ENCODE measurements around the gene SIK3. TPM values are rescaled to one million over a fixed set of nuclear protein-coding genes. Genes with fewer than 3 reads are reported as not detected.
A peak's percentile ranks its signal among the peaks of the same experiment; 100 is the strongest.
"Not testable (repeated sequence)": the region's sequence is repeated elsewhere in the genome, so short reads cannot be mapped to it uniquely, and the experiment has no call there.

SIK3 gene
- total RNA-seq (2014; rRNA removed; shearing (Covaris generic)) = 8.6 and 10.0 TPM in 2 replicates

GRCh38 chr11:117098269-117099232, at the start of gene SIK3:
Gene SIK3, minus strand, starts transcription at chr11:117098428. Its CDS starts 13 bp downstream, at chr11:117098415.
- DNase-seq (ENCODE audit: low spot score) = peak; percentile 92

GRCh38 chr11:117146521-117146920, 48.3 kb upstream of the SIK3 start:
- no peak for DNase-seq (ENCODE audit: low spot score)

DNA sequence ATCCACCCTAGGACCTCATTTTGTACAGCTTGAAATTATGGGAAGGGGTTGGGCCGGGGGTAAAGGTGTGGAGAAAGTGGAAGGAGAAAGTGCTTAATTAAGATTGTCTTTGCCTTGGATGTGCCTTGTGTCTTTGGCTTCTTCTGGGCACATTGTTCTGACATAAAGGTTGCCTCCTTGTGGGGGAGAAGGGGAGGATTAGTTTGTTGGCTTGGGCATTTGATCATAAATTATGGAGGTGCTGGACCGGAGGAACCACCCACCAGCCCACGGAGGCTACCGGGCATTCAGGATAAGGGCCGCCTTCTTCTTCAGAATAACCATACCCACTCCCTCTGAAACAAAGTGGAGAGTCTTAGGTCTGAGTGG, 47.1 kb upstream of the SIK3 start:
- DNase-seq (ENCODE audit: low spot score) = peak; percentile 74

DNA sequence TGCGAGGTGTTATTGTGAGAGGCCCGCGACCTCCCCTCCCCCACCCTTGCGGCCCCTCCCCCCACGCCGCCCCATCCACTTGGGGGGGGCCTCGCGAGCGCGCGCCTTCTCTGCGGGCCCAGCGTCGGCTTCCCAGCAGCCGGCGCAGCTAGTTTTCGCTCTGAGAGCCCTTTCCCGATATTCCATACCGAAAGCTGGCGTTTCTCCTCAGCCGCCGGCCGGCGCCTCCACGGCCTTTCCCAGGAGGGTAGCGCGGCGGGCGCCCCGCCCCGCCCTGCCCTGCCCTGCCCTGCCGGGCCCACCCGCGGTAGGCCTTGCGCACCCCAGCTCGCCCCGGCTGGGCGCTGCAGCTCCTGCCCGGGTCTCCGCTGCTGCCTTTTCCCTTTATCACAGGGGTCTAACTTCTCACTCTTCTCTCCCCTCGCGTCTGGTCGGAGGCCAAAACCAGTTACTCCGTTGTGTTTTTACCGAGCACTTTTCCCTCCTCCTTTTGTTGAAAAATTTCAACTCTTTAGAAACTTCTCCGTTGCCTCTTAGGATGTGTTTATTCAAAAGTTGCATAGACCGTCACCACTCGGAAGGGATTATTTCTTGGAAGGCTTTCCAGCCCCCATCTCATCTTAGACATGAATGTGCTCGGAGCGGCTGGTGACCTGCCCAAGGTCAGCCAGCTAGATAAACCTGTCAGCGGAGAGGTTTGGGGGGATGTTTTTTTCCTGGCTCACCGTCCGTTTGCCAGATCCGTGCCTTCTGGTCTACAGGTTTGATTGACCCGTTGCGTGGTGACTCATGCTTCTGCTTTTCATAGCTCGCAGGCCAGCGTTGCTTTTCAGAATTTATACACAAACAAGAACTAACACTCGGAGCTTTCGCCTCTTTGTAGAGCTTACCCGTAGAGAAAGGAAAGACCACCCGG, 46.5 kb upstream of the SIK3 start:
- peak; percentile 78 for DNase-seq (ENCODE audit: low spot score)

GRCh38 chr11:117143871-117144476, 45.7 kb upstream of the SIK3 start, which contains the start of gene PAFAH1B2:
Gene PAFAH1B2, plus strand, starts transcription at chr11:117144287. Its CDS starts 8,161 bp downstream, at chr11:117152448.
- peak; percentile 98 for DNase-seq (ENCODE audit: low spot score)

DNA sequence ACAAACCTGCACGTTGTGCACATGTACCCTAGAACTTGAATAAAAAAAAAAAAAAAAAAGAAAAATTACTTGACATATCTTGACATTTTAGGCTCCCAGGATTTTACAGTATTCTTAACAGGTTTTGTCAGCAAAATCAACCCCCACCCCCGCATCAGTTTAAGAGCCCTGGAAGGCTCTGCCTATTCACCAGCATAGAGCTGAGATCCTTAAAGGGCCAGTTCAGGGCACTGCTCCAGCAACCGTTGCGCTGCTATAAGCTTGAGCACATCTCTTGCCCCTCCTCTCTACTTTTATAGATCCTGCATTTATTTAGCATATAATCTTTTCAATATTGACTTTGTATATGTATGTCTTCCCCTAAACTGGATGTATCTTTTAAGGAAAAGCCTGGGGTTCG, 45.2 kb upstream of the SIK3 start:
- DNase-seq (ENCODE audit: low spot score) = peak; percentile 67

GRCh38 chr11:117137223-117138086, 39.2 kb upstream of the SIK3 start:
- not testable (repeated sequence) for DNase-seq (ENCODE audit: low spot score)

DNA sequence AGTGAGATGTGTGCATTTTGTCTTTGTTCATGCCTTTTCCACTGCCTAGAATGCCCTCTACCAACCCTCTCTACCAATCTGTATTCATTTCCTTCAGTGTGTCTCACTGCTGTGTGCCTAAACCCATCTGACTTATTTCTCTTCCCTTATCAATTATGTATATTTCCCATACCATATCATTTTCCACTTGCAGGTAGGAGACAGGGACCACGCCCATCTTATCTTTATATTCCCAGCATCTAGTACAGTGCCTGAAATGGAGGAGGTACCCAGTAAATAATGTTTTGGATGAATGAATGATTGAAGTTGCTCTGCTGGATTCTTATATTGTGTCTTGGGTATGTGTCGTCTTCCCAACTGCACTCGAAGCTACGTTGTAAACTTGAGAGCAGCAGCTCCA, 36.8 kb upstream of the SIK3 start:
- DNase-seq (ENCODE audit: low spot score) = not testable (repeated sequence)

GRCh38 chr11:117134431-117134830, 36.2 kb upstream of the SIK3 start:
- no peak for DNase-seq (ENCODE audit: low spot score)

- no peak for DNase-seq (ENCODE audit: low spot score)
Measured at GRCh38 chr11:117130879-117131278, 32.7 kb upstream of the SIK3 start.

GRCh38 chr11:117130396-117130795, 32.2 kb upstream of the SIK3 start:
- DNase-seq (ENCODE audit: low spot score) = not testable (repeated sequence)

- DNase-seq (ENCODE audit: low spot score) = no peak
Measured at GRCh38 chr11:117128289-117128688, 30.1 kb upstream of the SIK3 start.

GRCh38 chr11:117127171-117127901, 29.1 kb upstream of the SIK3 start:
- no peak for DNase-seq (ENCODE audit: low spot score)

DNA sequence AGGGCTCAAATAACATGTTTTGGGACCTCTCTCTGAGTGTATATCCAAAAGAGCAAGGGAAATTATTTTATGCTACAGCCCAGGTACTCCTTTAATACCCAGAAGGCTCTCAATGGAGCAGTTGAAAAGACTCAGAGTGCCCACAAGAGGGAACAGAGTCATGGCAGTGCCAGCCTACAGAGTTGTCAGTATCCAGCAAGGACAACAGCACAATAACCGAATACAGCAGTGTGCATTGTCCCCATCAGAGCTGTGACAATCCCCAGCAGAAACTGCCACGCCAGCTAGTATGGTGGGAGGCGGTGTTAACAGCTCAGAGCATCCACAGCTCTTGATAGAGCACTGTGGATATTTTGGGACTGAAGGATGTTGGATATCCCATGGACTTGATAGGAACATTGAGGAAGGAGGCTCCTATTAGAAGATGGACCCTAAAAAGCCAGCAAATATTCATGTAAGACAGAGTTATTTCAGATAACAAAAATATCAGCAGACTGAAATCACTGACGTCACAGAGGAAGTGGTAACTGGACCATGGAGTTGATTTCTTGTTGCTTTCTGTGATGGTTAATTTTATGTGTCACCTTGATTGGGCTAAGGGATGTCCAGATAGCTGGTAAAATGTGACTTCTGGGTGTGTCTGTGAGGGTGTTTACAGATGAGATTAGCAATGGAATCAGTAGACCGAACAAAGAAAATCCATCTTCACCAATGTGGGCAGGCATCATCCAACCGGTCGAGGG, 28.2 kb upstream of the SIK3 start:
- DNase-seq (ENCODE audit: low spot score) = no peak

- no peak for DNase-seq (ENCODE audit: low spot score)
Measured at GRCh38 chr11:117122556-117122955, 24.3 kb upstream of the SIK3 start.

DNA sequence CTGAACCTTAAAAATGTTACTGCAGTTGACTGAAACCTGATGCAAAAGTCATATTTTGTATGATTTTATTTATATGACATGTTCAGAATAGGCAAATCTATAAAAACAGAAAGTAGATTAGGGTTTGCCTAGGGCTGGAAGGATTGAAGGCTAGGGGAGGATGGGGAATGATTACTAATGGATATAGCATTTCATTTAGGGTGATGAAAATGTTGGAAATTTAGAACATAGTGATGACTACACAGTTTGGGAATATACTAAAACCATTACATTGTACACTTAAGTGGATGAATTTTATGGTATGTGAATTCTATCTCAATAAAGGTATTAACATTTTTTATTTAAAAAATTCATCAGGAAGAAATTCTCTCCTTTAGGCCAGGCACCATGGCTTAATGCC, 22.9 kb upstream of the SIK3 start:
- DNase-seq (ENCODE audit: low spot score) = no peak

GRCh38 chr11:117117681-117118080, 19.5 kb upstream of the SIK3 start:
- DNase-seq (ENCODE audit: low spot score) = no peak

- DNase-seq (ENCODE audit: low spot score) = not testable (repeated sequence)
Measured at GRCh38 chr11:117112939-117113338, 14.7 kb upstream of the SIK3 start.

DNA sequence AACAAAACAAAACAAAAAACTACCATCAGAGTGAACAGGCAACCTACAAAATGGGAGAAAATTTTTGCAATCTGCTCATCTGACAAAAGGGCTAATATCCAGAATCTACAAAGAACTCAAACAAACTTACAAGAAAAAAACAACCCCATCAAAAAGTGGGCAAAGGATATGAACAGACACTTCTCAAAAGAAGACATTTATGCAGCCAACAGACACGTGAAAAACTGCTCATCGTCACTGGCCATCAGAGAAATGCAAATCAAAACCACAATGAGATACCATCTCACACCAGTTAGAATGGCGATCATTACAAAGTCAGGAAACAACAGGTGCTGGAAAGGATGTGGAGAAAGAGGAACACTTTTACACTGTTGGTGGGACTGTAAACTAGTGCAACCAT, 14.3 kb upstream of the SIK3 start:
- DNase-seq (ENCODE audit: low spot score) = not testable (repeated sequence)
